COLO668 (cell line): ENCODE data around the gene IL4R.
"Not testable (repeated sequence)": the region's sequence is repeated elsewhere in the genome, so short reads cannot be mapped to it uniquely, and the experiment has no call there.

Experiments used
- DNase-seq: peaks from one replicate; lab custom pipeline; 2025; ENCODE audit not compliant: unreplicated experiment; lab: John Stamatoyannopoulos, UW

IL4R gene

GRCh38 chr16:27401768-27402568, 88.2 kb downstream of the IL4R start, which contains the start of gene IL21R:
Gene IL21R, plus strand, starts transcription at chr16:27402174. Its CDS starts 27,898 bp downstream, at chr16:27430072.
- DNase-seq = peak; percentile 6

- no peak for DNase-seq
These were observed 88.8 kb downstream of the IL4R start for GRCh38 chr16:27402569-27402963.

DNA sequence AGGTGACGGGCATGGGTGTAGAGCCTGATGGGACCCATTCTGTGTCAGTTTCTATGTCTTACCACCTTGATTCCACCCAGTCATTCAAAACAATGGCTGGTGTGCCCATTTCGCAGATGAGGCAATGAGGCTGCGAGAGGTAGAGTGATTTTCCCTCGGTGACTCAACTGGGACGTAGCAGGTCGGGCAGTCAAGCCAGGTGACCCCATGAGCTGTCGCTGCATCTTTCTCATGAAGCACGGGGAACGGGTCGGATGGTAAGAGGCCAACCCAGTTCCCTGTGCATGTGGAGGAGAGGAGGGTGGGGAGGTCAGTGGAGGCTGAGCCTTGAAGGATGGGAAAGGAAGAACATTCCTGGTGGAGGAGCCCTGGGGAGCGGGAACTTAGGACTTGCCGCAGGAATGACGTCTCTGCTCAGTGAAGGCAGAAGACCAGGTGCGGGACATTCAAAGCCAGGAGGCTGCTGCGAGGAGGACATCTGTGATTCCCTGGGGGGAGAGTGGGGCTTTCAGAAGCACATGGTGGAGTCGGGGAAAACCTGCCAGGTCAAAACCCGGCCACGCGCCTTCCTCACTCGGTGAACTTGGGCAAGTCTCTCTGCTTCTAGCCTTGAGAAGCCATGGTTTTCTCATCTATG, 89.3 kb downstream of the IL4R start:
- DNase-seq = no peak

- no peak for DNase-seq
These were observed 89.8 kb downstream of the IL4R start for GRCh38 chr16:27403601-27403992.

DNA sequence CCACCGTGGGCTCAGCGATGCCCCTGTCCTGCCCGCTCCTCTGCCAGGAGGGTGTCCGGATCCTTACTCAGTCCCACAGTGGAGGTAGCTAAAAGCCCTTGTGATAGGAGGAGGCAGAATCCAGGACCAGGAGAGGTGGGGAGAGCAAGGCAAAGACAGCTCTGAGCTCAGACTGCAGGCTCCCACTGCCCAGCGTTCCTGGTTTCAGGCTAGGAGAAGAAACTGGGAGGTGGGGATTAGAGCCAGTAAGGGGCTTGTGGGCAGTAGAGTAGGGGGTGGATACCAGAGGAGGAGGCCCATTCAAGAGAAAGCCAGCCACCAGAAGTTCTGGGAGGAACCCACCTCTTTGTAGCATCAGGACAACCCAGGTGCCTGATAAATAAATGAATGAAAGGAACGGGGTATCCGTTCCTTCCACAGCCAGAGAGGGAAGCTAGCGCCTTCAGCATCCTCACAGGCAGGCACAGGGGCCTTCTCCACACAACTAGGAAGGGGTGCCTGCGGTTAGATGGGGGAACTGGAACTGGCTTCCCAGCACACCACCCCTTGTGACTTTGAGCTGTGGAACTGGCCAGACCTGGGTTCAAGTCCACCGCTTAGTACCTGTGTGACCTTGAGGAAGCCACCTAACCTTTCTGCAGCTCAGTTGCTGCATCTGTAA, 90.5 kb downstream of the IL4R start:
- no peak for DNase-seq

DNA sequence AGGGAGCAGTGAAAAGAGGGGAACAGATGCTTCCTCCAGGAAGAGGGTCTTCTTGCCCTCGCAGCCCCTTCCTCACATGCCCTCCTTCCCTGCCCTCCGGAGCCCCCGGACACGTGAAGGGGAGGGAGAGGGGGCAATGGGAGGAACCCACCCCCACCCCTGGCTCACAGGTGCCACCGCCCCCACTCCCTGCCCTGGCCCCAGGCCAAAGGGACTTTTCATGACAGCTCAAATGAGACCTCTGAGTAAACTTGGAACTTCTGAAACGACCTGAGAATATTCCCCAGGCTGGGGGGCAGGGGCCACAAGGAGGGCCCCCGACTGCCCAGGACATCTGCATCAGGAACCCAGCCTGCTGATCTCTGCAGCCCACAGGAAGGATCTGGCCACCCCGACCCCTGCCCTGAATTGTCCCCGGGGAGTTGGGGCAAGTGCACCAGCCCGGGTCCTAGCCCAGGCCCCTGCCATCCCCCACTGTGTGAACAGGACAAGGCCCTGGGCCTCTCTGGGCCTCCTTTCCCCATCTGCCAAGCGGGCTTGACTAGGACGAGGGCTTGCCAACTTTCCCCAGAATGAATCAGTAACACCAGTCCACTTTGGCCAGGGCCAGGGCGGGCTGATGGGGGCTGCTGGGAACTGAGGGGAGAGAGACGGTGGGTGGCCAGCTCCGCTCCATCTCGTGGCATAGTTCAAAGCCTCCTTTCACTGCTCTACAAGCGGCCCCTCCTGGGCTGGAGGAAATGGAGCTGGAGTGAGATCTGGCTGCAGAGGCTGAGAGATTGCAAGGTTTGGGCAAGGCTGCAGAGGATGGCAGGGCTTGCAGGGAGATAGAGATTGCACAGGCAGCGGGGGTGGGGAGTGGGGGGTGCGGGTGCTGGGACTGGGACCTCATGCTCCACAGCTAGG, 92.0 kb downstream of the IL4R start:
- no peak for DNase-seq

- DNase-seq = no peak
These were observed 92.8 kb downstream of the IL4R start for GRCh38 chr16:27406511-27407128.

GRCh38 chr16:27407133-27407532, 93.4 kb downstream of the IL4R start:
- DNase-seq = no peak

- DNase-seq = no peak
These were observed 94.3 kb downstream of the IL4R start for GRCh38 chr16:27408012-27408601.

DNA sequence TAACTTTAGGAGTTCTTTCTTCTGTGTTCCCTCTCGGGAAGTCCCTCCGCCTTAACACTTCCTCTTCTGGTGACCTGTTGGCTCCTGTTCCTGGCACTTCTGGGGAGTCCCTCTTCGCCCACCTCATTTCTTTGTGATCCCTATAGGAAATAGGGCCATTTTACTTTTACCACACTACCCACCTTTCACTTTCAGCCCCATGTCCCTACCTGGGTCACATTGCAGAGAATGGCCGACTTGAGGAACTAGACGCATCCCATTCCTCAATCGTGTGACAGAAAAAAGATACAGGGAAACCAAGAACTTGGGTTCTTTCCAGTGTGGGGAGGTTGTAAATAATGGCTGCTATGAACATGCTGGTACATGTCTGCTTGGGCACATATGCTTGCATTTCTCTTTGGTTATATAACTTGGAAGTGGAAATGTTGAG, 94.8 kb downstream of the IL4R start:
- no peak for DNase-seq

- not testable (repeated sequence) for DNase-seq
These were observed 96.2 kb downstream of the IL4R start for GRCh38 chr16:27409958-27410357.

DNA sequence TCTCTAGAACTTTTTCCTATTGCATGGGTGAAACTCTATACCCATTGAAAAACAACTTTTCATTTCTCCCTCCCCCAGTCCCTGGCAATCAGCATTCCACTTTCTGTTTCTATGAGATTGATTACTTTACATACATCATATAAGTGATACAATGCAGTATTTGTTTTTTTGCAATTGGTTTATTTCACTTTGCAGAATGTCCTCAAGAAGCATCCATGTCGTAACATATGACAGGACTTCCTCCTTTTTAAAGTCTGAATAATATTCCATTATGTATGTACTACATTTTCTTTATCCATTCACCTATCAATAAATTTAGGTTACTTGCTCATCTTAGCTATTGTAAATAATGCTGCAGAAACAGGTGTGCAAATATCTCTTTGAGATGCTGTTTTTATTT, 97.0 kb downstream of the IL4R start:
- DNase-seq = no peak

- DNase-seq = no peak
These were observed 100.2 kb downstream of the IL4R start for GRCh38 chr16:27413956-27414355.
